Fibroblast of the aortic adventitia (primary cell): Measurements from ENCODE around the gene SLC22A15. TPM values are rescaled to one million over a fixed set of nuclear protein-coding genes. Genes with fewer than 3 reads are reported as not detected.

Experiments used
- DNase-seq: peaks from one replicate; pipeline ENCODE4 v3.0.0-alpha.2; 2010; ENCODE audit warnings: low read depth
- H3K4me3 ChIP-seq: 2 replicates; pipeline ENCODE4 v1.5.1; 2011; ENCODE audit warnings: low read depth, mild to moderate bottlenecking, control low read depth, low read length, moderate library complexity
- total RNA-seq: library from RNA; depleted of rRNA; stranded (reverse); fragments of >200 nt; gene quantifications from 2 replicates; pipeline ENCODE4 v1.2.3, GENCODE V29; 2012; ENCODE audit warnings: low replicate concordance
- TF ChIP-seq, protein P1 (sequence below): IDR thresholded peaks from 2 replicates; pipeline ENCODE4 v1.5.1; 2011; ENCODE audit warnings: mild to moderate bottlenecking, low read length, control low read depth, inconsistent platforms; ENCODE audit not compliant: insufficient read depth

Gene SLC22A15
- total RNA-seq, 1 donor: 4.2 TPM

DNA sequence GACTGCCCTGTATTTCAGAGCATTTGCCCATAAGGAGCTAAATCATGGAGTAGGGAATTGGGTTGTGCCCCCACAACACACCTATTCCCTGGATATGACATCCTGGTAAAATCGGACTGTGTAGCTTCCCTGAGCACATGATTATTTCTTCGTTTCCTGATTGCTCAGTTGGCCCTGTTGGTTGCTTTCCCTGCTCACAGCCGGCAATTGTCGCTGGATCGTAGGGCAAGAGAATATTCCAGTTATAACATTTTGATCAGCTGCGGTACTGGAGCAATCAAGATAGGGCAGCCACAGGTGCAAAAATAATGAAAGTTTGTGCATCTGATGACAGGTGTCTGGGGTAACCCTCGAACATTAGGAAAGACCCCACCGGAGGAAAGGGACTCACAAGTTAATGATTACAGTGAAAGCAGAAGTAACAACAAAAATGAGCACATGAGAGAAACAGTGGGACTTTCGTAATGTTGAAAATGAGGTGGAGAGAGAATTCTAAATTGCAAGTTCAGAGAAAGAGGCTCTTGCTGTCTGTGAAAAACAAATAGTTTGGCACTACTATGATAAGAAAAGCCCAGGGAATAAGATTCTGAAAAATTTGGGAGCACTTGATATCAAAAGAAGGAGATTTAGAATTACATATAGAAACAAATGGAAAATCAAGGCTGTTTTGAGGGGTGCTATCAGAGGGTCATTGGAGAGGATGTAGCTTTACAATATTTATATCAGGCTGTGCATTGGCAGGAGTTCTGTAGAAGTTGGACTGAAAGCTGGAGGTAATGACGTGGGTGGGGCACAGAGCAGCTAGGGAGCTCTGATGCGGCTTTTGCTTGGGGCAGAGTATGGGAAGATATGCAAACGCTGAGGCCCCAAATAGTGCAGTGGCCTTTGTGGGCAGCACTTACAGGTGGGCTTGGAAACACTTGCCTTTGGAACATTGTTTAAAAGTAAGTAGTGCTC lies 134.5 kb downstream of the SLC22A15 start, which contains the start of gene MAB21L3:
Gene MAB21L3, plus strand, starts transcription at position 833 of the 957 bp plus-strand sequence. CDS start 1,217 bp downstream, outside the sequence.
- no peak for DNase-seq

DNA sequence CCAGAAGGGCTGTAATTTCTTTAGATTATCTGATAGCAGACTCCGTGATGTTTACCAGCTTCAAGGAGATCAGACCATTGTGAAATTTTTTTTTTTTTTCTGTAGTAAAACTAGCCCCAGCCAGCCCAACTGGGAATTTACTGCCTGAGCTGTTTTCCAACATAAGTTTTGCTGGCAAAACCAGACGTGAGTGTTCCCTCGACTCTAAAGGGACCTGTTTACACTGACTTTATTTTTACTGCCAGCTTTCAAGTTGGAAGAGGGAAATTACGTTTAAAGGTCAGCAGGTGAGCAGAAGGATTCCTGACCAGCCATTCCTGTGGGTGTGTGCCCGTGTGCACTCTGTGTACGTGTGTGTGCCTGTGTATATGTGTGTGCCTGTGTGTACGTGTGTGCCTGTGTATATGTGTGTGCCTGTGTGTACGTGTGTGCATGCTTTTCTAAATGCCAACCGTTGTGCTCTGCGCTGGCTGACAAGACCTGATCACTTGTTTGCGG lies 135.3 kb downstream of the SLC22A15 start:
- no peak for DNase-seq
- no peak overlapping the region for H3K4me3 ChIP-seq

More for the DNA sequence above, 134.5 kb downstream of the SLC22A15 start, which contains the start of gene MAB21L3:
- H3K4me3 ChIP-seq: no peak within 1 kb of the TSS
- TF ChIP-seq, protein P1, sequence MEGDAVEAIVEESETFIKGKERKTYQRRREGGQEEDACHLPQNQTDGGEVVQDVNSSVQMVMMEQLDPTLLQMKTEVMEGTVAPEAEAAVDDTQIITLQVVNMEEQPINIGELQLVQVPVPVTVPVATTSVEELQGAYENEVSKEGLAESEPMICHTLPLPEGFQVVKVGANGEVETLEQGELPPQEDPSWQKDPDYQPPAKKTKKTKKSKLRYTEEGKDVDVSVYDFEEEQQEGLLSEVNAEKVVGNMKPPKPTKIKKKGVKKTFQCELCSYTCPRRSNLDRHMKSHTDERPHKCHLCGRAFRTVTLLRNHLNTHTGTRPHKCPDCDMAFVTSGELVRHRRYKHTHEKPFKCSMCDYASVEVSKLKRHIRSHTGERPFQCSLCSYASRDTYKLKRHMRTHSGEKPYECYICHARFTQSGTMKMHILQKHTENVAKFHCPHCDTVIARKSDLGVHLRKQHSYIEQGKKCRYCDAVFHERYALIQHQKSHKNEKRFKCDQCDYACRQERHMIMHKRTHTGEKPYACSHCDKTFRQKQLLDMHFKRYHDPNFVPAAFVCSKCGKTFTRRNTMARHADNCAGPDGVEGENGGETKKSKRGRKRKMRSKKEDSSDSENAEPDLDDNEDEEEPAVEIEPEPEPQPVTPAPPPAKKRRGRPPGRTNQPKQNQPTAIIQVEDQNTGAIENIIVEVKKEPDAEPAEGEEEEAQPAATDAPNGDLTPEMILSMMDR: no peak

DNA sequence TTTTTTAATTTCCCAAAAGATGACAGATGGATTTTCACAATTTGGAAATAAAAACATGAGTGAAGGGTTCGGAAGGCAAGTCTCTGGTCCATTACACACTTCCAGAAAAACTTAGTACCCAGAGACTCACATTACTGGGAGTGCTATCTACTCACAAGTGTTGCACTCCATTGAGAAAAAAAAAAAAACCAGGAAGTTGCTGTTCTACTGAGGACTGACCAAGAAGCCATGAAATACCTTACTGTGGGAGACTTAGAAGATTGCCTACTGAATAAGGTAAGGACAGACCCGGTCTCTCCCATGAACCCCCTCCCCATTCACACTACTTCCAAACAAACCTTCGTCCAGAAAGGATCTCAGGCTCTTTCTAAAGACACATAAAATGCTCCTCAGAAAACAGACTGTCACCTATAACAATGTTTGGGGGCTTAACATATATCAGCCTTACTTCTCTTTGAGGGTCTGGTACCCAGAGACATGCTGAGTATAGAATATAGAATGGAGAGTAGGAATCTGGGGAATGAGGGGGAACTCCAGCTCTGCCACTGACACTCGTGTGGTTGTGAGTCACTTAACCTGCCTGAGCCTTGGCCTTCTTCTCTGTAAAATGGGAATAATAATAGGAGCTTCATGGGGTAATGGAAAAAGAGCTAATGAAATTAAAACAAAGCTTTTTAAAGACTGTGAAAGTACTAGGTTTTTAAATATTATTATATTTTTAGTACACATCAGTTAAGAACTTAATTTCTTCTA lies 136.3 kb downstream of the SLC22A15 start:
- TF ChIP-seq, protein P1: no peak
- no peak for DNase-seq

More for the DNA sequence above, 135.3 kb downstream of the SLC22A15 start:
- TF ChIP-seq, protein P1: no peak

DNA sequence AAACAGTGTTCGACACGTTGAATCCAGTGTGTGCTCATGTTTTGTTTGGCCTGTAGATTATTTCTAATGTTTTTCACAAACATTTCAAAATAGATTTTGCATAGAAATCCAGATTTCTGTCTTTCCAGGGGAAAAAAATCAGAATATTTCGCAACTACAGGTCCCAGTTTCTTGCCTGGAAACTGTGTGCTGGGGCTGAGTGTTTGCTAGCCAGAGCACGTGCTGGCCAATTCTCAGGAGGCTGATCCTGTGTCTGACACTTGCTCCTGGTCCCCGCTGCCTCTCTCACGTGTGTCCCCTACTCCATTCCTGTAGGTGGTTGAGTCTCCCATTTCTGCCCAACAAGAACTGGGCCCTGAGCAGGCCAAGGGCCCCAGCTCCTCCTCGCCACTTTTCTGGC lies 137.3 kb downstream of the SLC22A15 start:
- TF ChIP-seq, protein P1: no peak
- no peak overlapping the region for H3K4me3 ChIP-seq
- peak; percentile 13 for DNase-seq

More for the DNA sequence above, 136.3 kb downstream of the SLC22A15 start:
- no peak overlapping the region for H3K4me3 ChIP-seq

DNA sequence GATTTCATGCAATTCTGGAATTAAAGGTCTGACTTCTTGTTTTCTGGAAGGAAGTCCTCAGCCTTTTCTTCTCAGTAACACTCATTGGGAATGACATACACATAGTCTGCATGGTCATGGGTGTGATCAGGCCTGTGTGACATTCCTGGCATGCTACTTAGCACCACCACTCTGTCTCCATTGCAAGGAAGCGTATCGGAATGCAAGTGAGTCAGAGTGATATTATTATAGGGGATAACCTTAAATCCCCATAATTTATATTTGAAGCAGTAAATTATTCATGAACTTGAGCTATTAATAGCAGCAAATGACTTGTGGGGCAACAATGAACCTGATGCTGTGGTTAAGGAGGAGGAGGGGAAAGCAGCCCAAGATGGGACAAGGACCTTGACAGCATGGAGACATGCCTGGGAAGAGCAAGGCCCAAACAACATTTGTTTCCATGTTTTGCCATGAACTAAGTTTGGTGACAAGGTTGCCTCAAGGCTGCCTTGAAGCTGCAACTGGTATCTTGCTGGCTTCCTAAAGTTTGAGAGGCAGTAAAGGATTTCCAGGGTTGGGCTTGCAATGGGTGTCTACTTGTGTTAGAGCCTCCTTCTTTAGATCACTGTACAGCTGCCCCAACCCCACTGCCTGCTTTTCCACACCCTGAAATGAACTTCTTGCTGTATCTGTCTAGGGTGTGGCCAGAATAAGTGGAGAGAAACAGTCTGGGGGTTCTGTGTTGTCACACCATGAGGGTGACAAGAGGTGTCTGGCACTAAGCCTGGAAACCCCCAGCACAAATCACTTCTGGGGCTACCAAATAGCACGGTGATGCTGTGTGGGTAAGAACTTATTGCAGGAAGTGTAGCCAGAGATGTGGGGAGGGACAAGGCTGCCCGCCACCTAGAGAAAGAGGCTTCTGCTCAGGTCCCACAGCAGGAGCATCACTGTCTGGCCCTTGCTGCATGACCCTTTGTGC lies 139.4 kb downstream of the SLC22A15 start:
- DNase-seq: peak; percentile 73
- TF ChIP-seq, protein P1: no peak
- no peak overlapping the region for H3K4me3 ChIP-seq
